ENCODE data around the gene PPARA. TPM values are rescaled to one million over a fixed set of nuclear protein-coding genes. Genes with fewer than 3 reads are reported as not detected.
"Not testable (repeated sequence)": the region's sequence is repeated elsewhere in the genome, so short reads cannot be mapped to it uniquely, and the experiment has no call there.

Gene PPARA
- total RNA-seq, 1 donor from 2014 or later = 14.8 TPM

DNA sequence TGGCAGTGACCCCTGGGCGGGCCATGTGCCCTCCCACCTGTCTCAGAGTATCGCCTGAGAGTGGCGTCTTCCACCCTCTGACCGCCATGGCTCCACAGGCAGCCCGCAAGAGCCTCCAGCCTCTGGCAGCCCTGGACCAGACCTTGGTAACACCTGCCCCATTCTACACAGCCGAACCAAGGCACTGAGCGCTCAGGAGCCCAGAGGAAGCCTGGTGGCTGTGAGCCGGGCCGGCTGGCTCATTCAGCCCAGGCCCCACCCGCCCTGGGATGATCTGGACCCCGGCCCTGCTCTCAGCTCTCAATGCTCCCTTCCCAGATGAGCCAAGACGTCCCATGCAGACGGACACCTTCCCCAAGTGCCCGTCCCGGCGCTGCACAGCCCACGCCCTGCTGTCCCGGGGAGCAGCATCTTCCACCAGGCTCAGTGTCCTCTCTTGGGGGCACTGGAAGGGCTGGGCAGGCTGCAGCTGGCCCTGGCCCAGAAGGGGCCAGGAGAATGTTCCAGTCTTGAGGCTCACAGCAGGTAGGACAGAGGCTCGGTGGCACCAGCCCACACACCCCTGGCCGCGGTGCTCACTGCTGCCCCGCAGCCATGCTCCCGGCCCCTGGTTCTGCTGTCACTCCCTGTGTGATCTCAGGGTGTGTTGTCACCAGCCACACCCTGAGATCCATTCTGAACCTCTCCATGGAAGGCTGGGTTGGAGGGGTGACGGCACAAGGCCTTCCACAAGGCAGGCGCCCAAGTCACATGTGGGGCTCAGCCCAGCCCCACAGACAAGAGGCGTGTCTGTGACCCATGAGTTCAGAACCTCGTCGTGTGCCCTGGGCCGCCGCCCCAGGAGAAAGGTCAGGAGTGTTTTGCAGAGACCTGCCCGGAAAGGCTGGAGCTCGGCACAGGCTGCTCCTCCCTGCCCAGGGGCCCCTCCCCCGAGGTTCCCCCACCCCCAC, 24.2 kb upstream of the PPARA start:
- intact Hi-C loops (cut with micrococcal nuclease) = no loop called here

GRCh38 chr22:46126853-46127385, 23.4 kb upstream of the PPARA start:
- intact Hi-C loops (cut with micrococcal nuclease) = no loop called here

DNA sequence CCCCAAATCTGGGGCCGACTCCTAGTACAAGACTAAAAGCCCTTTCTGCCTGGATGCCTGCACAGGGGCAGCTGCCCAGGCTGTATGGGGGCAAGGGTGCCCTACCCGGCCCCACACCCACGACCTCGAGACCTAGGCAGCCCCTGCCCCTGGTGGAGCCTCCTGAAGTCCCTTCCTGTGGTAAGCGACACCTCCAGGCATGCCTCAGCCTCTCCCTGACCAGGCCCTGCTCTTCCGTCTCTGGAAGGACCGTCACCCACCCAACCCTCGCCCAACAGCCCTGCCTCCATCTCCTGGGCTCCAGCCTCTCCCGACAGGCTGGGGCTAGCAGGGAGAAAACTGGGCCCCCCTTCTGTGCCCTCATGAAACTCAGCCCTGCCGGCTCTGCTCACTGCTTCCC, 22.8 kb upstream of the PPARA start:
- intact Hi-C loops (cut with micrococcal nuclease) = no loop called here

GRCh38 chr22:46128606-46129005, 21.7 kb upstream of the PPARA start:
- intact Hi-C loops (cut with micrococcal nuclease) = no loop called here

- intact Hi-C loops (cut with micrococcal nuclease) = no loop called here
Observed at GRCh38 chr22:46129390-46130041, 20.8 kb upstream of the PPARA start.

- intact Hi-C loops (cut with micrococcal nuclease) = no loop called here
Observed at GRCh38 chr22:46131151-46131587, 19.2 kb upstream of the PPARA start.

DNA sequence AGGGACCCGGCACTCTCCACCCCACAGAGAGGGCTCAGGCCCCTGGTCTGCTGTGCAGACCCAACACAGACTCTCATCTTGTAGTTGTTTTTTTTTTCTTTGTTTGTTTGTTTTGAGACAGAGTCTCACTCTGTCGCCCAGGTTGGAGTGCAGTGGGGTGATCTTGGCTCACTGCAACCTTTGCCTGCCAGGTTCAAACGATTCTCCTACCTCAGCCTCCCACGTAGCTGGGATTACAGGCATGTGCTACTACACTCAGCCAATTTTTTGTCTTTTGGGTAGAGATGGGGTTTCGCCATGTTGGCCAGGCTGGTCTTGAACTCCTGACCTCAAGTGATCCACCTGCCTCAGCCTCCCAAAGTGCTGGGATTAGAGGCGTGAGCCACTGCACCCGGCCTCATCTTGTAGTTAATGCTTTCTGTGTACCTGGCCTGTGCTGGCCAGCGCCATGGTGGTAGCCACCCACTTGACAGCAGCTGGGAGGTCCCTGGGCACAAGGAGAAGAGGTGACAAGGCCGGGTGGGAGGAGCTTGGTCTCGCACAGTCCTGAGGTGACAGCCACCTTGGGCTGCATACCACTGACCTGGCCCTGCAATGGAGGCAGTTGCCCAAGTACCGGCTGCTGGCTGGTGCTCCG, 18.0 kb upstream of the PPARA start:
- intact Hi-C loops (cut with micrococcal nuclease) = not testable (repeated sequence)

GRCh38 chr22:46132830-46133587, 17.3 kb upstream of the PPARA start:
- intact Hi-C loops (cut with micrococcal nuclease) = no loop called here

DNA sequence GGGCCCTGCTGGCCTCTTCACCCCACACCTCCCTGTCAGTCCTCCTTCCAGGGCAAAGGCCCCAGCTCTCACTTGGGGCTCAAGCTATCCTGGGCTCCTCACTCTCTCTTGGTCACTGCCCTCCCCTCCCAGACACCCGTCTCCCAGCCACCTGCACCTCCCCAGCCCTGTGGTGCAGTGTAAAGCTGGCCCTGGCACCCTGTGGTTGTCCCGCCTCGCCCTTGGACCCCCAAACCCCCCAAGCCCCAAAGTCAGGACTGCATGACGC, 16.8 kb upstream of the PPARA start:
- intact Hi-C loops (cut with micrococcal nuclease) = no loop called here

- intact Hi-C loops (cut with micrococcal nuclease) = no loop called here
Observed at GRCh38 chr22:46134111-46134705, 16.1 kb upstream of the PPARA start.

DNA sequence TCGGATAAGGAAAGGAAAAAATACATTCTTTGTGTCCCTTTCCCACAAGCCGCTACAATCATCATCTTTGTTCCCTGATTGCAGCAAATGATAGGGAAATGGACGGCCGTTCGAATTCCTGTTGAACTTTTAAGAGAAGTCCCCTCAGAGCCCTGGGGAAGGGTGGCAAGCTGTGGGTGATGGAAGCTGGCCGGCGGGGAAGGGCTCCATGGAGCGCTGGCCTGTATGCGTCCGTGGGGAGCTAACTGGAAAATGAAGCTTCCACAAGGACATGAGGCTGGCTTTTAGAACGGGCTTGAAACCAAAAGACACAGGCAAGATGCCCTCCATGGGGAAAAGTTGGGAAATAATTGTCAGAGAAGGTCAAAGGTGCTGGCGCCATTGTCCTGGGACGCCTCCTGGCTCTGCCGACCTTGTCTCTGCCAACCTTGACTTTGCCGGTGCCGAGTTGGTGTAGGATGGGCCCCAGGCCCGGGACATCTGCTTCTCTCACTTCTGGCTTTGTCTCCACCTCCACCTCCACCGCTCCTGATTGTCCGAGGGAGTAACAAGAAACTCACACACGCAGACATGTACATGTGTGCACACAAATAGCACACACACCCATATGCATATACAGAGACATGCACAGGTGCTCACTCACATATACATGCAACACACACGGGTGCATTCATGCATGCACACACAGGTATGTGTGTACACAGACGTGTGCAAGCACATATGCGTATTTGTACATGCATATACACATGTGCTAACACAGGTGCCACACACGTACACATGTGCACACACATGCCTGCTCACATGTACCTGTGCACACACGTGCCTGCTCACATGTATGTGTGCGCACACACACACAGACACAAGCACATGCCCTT, 14.5 kb upstream of the PPARA start:
- intact Hi-C loops (cut with micrococcal nuclease) = no loop called here

- intact Hi-C loops (cut with micrococcal nuclease) = no loop called here
Observed at GRCh38 chr22:46136486-46137217, 13.7 kb upstream of the PPARA start.

DNA sequence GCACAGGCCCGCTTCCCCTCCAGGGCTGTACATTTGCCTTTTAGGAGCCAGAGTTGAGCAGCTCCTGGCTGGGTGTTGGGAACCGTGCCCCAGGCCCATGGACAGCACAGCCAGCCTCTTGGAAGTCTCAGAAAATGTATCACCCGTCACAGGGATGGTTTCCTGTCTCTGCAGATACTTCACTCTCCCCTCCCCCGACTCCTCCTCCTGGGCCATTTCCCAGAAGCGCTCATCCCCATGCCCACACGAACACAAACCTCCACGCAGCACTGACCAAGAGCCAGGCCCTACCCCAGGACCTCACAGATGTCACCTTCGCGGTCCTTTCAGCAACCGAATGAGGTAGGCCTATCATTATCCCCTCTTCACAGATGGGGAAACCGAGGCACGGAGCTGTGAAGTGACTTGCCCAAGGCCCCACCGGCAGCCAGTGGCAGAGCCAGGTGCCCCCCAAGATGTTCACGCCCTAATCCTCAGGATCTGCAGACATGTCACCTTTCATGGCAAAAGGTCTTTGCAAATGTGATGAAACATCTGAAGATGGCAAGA, 13.0 kb upstream of the PPARA start:
- intact Hi-C loops (cut with micrococcal nuclease) = no loop called here

DNA sequence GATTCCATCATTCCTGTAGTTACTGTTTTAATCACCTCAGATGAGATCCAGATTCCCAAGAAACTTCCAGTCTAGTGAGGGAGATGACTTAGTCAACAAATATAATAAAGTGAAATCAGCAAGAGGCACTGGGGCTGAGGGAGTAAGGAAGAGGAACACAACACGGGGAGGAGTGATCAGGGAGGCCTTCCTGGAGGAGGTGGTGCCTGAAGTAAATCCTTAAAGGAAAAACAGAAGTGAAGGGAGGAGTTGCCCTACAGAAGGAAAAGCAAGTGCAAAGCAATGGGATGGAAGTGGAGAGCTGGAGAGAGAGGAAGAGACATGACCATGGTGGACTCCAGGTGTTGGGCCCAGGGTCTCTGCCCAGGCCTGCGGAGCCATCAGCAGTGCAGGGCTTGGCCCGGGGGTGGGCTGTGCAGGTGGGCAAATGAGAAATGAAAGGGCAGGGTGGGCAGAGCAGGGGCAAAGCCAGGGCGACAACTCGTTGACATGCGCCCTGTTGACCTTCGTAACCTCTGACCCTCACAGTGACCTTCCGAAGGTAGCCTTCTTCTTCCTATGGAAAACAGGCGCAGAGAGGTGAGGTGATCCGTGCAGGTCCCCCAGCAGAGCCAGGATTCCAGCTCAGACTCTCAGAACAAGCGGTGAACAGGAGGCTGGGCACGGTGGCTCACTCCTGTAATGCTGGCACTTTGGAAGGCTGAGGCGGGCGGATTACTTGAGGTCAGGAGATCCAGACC, 12.1 kb upstream of the PPARA start:
- intact Hi-C loops (cut with micrococcal nuclease) = no loop called here

DNA sequence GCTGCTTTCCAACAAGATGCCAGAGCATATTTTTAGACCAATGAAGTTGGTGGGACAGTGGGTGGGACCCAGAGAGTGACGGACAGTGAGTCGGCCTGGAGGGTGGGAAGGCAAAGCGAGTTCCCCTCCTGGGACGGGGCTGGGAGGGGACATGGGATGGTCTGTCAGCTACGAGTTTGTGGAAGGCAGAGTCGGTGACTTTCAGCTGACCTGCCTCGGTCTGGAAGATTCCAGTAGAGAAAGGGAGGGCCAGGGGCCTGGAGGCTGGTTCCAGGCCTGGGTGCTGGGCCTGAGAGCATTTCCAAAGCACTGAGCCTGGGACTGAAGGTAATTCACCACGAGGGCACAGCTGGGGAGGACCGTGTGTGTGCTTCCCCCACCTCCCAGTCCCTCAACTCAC, 10.9 kb upstream of the PPARA start:
- intact Hi-C loops (cut with micrococcal nuclease) = not testable (repeated sequence)

- intact Hi-C loops (cut with micrococcal nuclease) = no loop called here
Observed at GRCh38 chr22:46139895-46140350, 10.4 kb upstream of the PPARA start.

DNA sequence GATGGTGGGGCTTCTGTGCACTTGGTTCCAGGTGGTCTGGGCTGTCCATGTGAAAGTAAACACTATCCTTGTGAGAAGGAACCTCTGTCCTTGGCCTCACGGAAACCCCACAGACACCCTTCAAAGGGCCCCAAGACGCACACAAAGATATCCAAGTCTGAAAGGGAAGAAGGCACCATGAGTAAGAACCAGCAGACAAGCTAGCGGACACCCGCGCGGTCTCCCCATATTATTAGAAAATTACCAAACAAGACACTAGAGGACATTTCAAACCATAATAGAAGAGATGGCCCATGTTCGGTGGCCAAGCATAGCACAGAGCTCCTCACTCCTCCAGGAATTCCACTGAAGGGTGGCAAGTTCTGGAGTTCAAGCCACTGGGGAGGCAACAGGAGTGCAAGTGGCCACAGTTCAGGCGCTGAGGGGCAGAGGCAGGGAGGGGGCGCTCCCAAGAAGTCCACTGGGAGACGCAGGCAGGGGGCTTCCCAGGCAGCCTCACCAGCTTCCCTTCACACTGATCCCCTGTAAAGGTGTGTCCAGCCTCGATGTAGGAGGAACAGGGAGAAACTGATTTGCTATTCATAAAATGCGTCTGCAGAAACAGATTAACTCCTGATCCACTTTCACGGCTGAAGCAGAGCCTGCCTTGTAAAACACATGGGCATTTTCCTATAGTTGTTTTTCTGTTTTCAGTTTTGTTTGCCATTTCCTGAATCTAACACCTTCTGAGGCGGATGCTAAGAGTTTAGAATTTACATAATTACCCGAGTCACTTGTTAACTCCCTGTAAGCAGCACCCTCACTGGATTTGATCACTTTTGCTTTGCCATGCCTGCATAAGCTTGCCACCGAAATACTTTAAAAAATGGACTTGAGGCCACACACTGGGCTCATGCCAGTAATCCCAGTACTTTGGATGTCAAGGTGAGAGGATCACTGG, 9.1 kb upstream of the PPARA start:
- intact Hi-C loops (cut with micrococcal nuclease) = no loop called here

Measured in T-helper 1 cell treated with Interleukin-12 subunit alpha and Interleukin-12 subunit beta and Interleukin-4 antibody, amounts not matched to agents 30 ng/mL and 1 ng/mL, for 36 hours (primary cell).